Left ventricle myocardium inferior (tissue), 1 donor: Measurements from ENCODE around the gene ITPRID2. TPM values are rescaled to one million over a fixed set of nuclear protein-coding genes. Genes with fewer than 3 reads are reported as not detected.

Experiments
- DNase-seq: peaks from one replicate; pipeline ENCODE4 v3.0.0-alpha.2; 2020
- H3K27ac ChIP-seq: fragments of 200-600 bp; replicated peaks from 2 replicates; pipeline ENCODE4 v1.8.0; 2021
- H3K27me3 ChIP-seq: fragments of 200-600 bp; 2 replicates; pipeline ENCODE4 v1.8.0; 2021; ENCODE audit warnings: low read depth
- H3K36me3 ChIP-seq: fragments of 200-600 bp; 2 replicates; pipeline ENCODE4 v1.8.0; 2021
- H3K4me1 ChIP-seq: fragments of 200-600 bp; 2 replicates; pipeline ENCODE4 v1.8.0; 2021
- H3K4me3 ChIP-seq: fragments of 200-600 bp; 2 replicates; pipeline ENCODE4 v1.8.0; 2021; ENCODE audit warnings: mild to moderate bottlenecking, moderate library complexity
- H3K9me3 ChIP-seq: fragments of 200-600 bp; replicated peaks from 2 replicates; pipeline ENCODE4 v1.8.0; 2021
- intact Hi-C: fragments of 100-400 bp; cut with micrococcal nuclease; formaldehyde crosslinking; loops from one replicate; pipeline ENCODE4 v1.11.0; 2022
- total RNA-seq: library from RNA; stranded (reverse); fragmentation: NEBNext Ultra II Directional; extraction: Animal tissue kit (Norgen Biotek cat#: 25700); gene quantifications from one replicate; pipeline ENCODE4 v1.2.1, GENCODE V29; 2021
- TF ChIP-seq, protein P1 (sequence below): fragments of 200-600 bp; IDR thresholded peaks from 2 replicates; pipeline ENCODE4 v1.8.0; 2021; ENCODE audit warnings: antibody characterized with exemption, mild to moderate bottlenecking, borderline replicate concordance
- donor health status: DM: no; HTN: yes; CAD: no; lungs with severe emphysema.

The ITPRID2 gene
- total RNA-seq, 1 donor from 2014 or later = 76.0 TPM

- Histone ChIP-seq H3K27ac (no peak overlapping the region), H3K4me1 (peaks cover 16% of the 10 kb centered on the region), H3K36me3 (no peaks in the 10 kb centered on the region), H3K27me3 (no peaks in the 10 kb centered on the region), H3K4me3 (no peak overlapping the region), H3K9me3 (no peaks in the 10 kb centered on the region)
- DNase-seq = no peak
- TF ChIP-seq, protein P1, sequence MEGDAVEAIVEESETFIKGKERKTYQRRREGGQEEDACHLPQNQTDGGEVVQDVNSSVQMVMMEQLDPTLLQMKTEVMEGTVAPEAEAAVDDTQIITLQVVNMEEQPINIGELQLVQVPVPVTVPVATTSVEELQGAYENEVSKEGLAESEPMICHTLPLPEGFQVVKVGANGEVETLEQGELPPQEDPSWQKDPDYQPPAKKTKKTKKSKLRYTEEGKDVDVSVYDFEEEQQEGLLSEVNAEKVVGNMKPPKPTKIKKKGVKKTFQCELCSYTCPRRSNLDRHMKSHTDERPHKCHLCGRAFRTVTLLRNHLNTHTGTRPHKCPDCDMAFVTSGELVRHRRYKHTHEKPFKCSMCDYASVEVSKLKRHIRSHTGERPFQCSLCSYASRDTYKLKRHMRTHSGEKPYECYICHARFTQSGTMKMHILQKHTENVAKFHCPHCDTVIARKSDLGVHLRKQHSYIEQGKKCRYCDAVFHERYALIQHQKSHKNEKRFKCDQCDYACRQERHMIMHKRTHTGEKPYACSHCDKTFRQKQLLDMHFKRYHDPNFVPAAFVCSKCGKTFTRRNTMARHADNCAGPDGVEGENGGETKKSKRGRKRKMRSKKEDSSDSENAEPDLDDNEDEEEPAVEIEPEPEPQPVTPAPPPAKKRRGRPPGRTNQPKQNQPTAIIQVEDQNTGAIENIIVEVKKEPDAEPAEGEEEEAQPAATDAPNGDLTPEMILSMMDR = no peak
- intact Hi-C loops = no loop called here
These were observed 4.5 kb upstream of the ITPRID2 start for GRCh38 chr2:181887045-181887444.

DNA sequence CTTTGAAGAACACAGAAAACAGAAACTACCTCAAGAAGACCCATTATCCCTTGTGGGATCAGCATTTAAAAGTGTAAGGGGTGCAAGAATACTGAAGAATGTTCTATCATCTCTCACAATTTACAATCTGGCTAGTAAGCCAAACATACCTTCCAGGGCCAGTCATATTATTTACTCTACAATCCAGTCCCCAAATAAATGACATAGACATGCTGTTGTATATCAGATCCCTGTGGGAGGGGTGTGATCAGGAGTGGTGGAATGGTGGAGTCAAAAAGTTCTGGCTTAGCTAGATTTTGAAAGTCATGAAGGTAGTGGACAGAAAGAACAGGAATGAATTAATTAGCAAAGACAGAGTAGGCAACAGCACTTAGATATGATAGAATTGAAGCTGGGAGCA is 1.8 kb upstream of the ITPRID2 start:
- no peaks in the 10 kb centered on the region for H3K27me3 ChIP-seq
- DNase-seq = no peak
- no peak overlapping the region for H3K4me3 ChIP-seq
- H3K4me1 ChIP-seq = peaks cover 43% of the 10 kb centered on the region
- H3K9me3 ChIP-seq = no peaks in the 10 kb centered on the region
- H3K27ac ChIP-seq = peak overlapping the region; percentile 98
- H3K36me3 ChIP-seq = no peaks in the 10 kb centered on the region
- TF ChIP-seq, protein P1 = no peak
- intact Hi-C loops = no loop called here

- DNase-seq = no peak
- intact Hi-C loops = no loop called here
- H3K9me3 ChIP-seq = no peaks in the 10 kb centered on the region
- peak overlapping the region; percentile 98 for H3K27ac ChIP-seq
- no peaks in the 10 kb centered on the region for H3K27me3 ChIP-seq
- TF ChIP-seq, protein P1 = no peak
- no peaks in the 10 kb centered on the region for H3K36me3 ChIP-seq
- no peak overlapping the region for H3K4me3 ChIP-seq
- H3K4me1 ChIP-seq = peaks cover 48% of the 10 kb centered on the region
These were observed 1.3 kb upstream of the ITPRID2 start for GRCh38 chr2:181890271-181890670.

DNA sequence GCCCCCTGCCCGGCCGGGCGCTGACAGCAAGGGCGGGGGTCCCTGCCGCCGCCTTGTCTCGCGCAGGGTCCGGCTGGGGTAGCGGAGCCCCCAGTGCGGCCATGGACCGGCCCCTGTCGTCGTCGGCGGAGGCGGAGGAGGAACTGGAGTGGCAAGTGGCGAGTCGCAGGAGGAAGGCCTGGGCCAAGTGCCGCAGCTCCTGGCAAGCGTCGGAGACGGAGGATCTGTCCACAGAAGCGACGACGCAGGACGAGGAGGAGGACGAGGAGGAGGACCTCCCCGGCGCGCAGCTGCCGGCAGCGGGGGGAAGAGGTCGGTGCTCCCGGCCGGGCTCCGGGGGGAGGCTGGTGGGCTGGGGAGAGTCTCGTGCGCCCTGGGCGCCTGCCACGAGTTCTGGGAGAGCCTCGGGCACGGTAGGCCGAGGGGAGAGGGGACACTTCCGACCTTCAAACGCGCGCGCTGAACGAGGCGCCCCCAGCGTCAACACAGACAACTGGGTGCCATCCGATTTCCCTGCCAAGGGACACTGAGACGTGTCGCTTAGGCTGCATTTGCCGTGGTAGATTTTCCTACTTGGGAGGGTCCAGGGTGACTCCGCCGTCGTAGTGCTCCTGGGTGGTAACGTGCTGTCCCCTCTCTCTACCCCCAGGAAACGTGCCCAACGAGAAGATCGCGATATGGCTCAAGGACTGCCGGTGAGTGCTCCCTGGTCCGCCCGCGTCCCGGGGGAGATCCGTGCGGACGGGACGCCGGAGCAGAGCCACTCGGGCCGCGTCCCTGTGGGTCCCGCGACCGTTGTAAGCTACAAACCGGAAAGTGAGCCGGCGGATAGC is 652 bp downstream of the ITPRID2 start:
- no peaks in the 10 kb centered on the region for H3K27me3 ChIP-seq
- TF ChIP-seq, protein P1 = peak; percentile 26
- peaks cover 5% of the 10 kb centered on the region for H3K36me3 ChIP-seq
- peak overlapping the region; percentile 92 for H3K4me3 ChIP-seq
- H3K9me3 ChIP-seq = no peaks in the 10 kb centered on the region
- peaks cover 67% of the 10 kb centered on the region for H3K4me1 ChIP-seq
- H3K27ac ChIP-seq = peak overlapping the region; percentile 98
- intact Hi-C loops = no loop called here
- peak; percentile 77 for DNase-seq

DNA sequence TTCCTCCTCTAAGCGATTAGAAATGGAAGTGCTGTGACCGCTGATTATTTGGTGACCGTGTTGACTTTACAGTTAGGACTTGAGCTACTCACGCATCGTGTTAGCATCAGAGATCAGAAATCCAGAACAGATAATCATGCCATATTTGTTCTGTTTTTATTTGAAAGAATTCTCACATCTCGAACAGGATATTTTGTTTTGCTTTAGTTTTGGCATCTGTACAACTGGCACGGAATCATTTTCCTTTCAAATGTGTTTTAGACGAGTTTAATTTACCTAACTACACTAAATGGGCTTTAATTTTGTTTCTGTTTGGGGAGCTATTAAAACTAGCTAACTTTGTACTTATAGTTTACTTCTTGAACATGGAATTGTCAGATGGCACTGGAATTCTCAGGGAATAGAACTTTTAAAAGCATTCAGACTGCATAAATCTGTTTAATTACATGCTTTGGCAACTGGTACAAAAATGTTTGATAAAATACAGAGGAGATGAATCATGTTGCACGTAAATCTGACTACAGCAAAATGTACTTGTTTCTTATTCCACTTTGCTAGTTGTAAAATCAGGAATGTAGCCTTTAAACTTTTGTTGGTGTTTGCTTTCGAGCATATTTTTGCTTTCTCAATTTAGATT is 1.4 kb downstream of the ITPRID2 start:
- intact Hi-C loops = no loop called here
- Histone ChIP-seq H3K27ac (peak overlapping the region; percentile 98), H3K4me1 (peaks cover 74% of the 10 kb centered on the region), H3K4me3 (peak overlapping the region; percentile 92), H3K27me3 (no peaks in the 10 kb centered on the region), H3K9me3 (no peaks in the 10 kb centered on the region), H3K36me3 (peaks cover 5% of the 10 kb centered on the region)
- TF ChIP-seq, protein P1 = no peak
- DNase-seq = no peak
